ENCODE results near the gene MRPL21. TPM values are rescaled to one million over a fixed set of nuclear protein-coding genes. Genes with fewer than 3 reads are reported as not detected.
A peak's percentile ranks its signal among the peaks of the same experiment; 100 is the strongest.

The MRPL21 gene
- total RNA-seq, 2 experiments from 2014 or later, result 56.8 to 61.8 TPM

GRCh38 chr11:68845351-68846002 lies 58.2 kb downstream of the MRPL21 start:
- DNase-seq, result no peak
- no peaks in the 10 kb centered on the region for H3K9me3 Mint-ChIP-seq
- POLR2A ChIA-PET, result interaction anchor here (0.7 kb wide), 1 partner anchor 59 kb away, joined by 3 read pairs; no protein-coding TSS in a partner anchor

GRCh38 chr11:68844801-68845200 lies 58.8 kb downstream of the MRPL21 start:
- Mint-ChIP-seq H3K4me3 (no peak overlapping the region), H3K27me3 (peaks cover 5% of the 10 kb centered on the region), H3K4me1 (peaks cover 32% of the 10 kb centered on the region), H3K27ac (no peak overlapping the region), H3K9me3 (no peaks in the 10 kb centered on the region), H3K36me3 (ENCODE audit: low read depth) (no peaks in the 10 kb centered on the region)
- no peak for DNase-seq
- ChIA-PET POLR2A (interaction anchor here (0.6 kb wide), 1 partner anchor 384 kb away, joined by 4 read pairs; the partner anchor contains the start of gene PPP6R3), CTCF (interaction anchor here (0.8 to 1.2 kb wide), 5 partner anchors 8 to 204 kb away, joined by 3 to 4 read pairs (median 3); partner anchors contain the start of gene TPCN2)

More at GRCh38 chr11:68845351-68846002, 58.2 kb downstream of the MRPL21 start:
- CTCF ChIA-PET, result interaction anchor here (0.8 to 0.9 kb wide), 3 partner anchors 9 to 19 kb away, joined by 3 to 4 read pairs (median 3); no protein-coding TSS in a partner anchor
- Mint-ChIP-seq H3K27ac (peak overlapping the region; percentile 19), H3K4me3 (no peak overlapping the region), H3K27me3 (peaks cover 7% of the 10 kb centered on the region), H3K4me1 (peaks cover 25% of the 10 kb centered on the region), H3K36me3 (ENCODE audit: low read depth) (no peaks in the 10 kb centered on the region)

GRCh38 chr11:68844376-68844775 lies 59.3 kb downstream of the MRPL21 start:
- ChIA-PET POLR2A (interaction anchor here (0.6 to 0.7 kb wide), 2 partner anchors 27 to 384 kb away, joined by 3 to 4 read pairs; partner anchors contain the start of gene PPP6R3), CTCF (interaction anchor here (1.0 to 1.6 kb wide), 4 partner anchors 8 to 204 kb away, joined by 3 to 6 read pairs (median 3); partner anchors contain the start of gene TPCN2)
- Mint-ChIP-seq H3K27ac (peak overlapping the region; percentile 72), H3K36me3 (ENCODE audit: low read depth) (no peaks in the 10 kb centered on the region), H3K4me3 (peak overlapping the region; percentile 87), H3K27me3 (peaks cover 5% of the 10 kb centered on the region), H3K9me3 (no peaks in the 10 kb centered on the region), H3K4me1 (peaks cover 36% of the 10 kb centered on the region)
- no peak for DNase-seq

- no peaks in the 10 kb centered on the region for H3K9me3 Mint-ChIP-seq
- peak overlapping the region; percentile 97 for H3K27ac Mint-ChIP-seq
- peak; percentile 69 for DNase-seq
- H3K4me3 Mint-ChIP-seq, result peak overlapping the region; percentile 87
- H3K27me3 Mint-ChIP-seq, result peaks cover 5% of the 10 kb centered on the region
- ChIA-PET CTCF (interaction anchor here (0.6 to 2.0 kb wide), 7 partner anchors 9 to 385 kb away, joined by 3 to 9 read pairs (median 3); partner anchors contain the start of gene TPCN2), POLR2A (interaction anchor here (0.7 kb wide), 1 partner anchor 26 kb away, joined by 3 read pairs; no protein-coding TSS in a partner anchor)
- H3K4me1 Mint-ChIP-seq, result peaks cover 39% of the 10 kb centered on the region
- H3K36me3 Mint-ChIP-seq (ENCODE audit: low read depth), result no peaks in the 10 kb centered on the region
These were observed 59.8 kb downstream of the MRPL21 start for GRCh38 chr11:68843703-68844312.

GRCh38 chr11:68843052-68843561 lies 60.5 kb downstream of the MRPL21 start:
- peak; percentile 79 for DNase-seq
- Mint-ChIP-seq H3K27ac (peak overlapping the region; percentile 97), H3K4me3 (peak overlapping the region; percentile 87), H3K36me3 (ENCODE audit: low read depth) (peaks cover under 1% of the 10 kb centered on the region), H3K9me3 (no peaks in the 10 kb centered on the region), H3K27me3 (peaks cover 2% of the 10 kb centered on the region), H3K4me1 (peaks cover 45% of the 10 kb centered on the region)
- ChIA-PET CTCF (interaction anchor here (0.6 to 2.0 kb wide), 8 partner anchors 9 to 384 kb away, joined by 3 to 9 read pairs (median 4); no protein-coding TSS in a partner anchor), POLR2A (no interaction called here)

- Mint-ChIP-seq H3K9me3 (no peaks in the 10 kb centered on the region), H3K4me1 (peaks cover 51% of the 10 kb centered on the region), H3K36me3 (ENCODE audit: low read depth) (peaks cover 4% of the 10 kb centered on the region), H3K27ac (peak overlapping the region; percentile 97), H3K4me3 (peak overlapping the region; percentile 87), H3K27me3 (no peaks in the 10 kb centered on the region)
- no peak for DNase-seq
- POLR2A ChIA-PET, result no interaction called here
- CTCF ChIA-PET, result interaction anchor here (0.6 to 2.0 kb wide), 7 partner anchors 10 to 1152 kb away, joined by 3 to 9 read pairs (median 4); no protein-coding TSS in a partner anchor
These were observed 61.1 kb downstream of the MRPL21 start for GRCh38 chr11:68842427-68843051.

GRCh38 chr11:68841718-68842426 lies 61.8 kb downstream of the MRPL21 start, which contains the start of gene CPT1A:
Gene CPT1A, minus strand, starts transcription at chr11:68841916. Its CDS starts 26,442 bp downstream, at chr11:68815474.
- POLR2A ChIA-PET, result interaction anchor here (0.6 kb wide), 1 partner anchor 13 kb away, joined by 3 read pairs; no protein-coding TSS in a partner anchor
- peak within 1 kb of the TSS; percentile 97 for H3K27ac Mint-ChIP-seq
- peak within 1 kb of the TSS; percentile 87 for H3K4me3 Mint-ChIP-seq
- H3K9me3 Mint-ChIP-seq, result no peaks in the 10 kb centered on the region
- H3K36me3 Mint-ChIP-seq (ENCODE audit: low read depth), result peaks cover 4% of the 10 kb centered on the region
- no peaks in the 10 kb centered on the region for H3K27me3 Mint-ChIP-seq
- CTCF ChIA-PET, result interaction anchor here (0.6 to 2.0 kb wide), 5 partner anchors 17 to 1152 kb away, joined by 3 to 9 read pairs (median 3); no protein-coding TSS in a partner anchor
- H3K4me1 Mint-ChIP-seq, result peaks cover 57% of the 10 kb centered on the region
- DNase-seq, result peak; percentile 73

Other genes with a start within 250 kb of the MRPL21 start
- not detected for gene GAL, start 219.3 kb downstream of the MRPL21 start, total RNA-seq
- gene TESMIN, start 152.3 kb downstream of the MRPL21 start, total RNA-seq, result 1 to 10 TPM; 7.8 to 8.1 TPM
- 10 to 100 TPM; 66.3 to 69.9 TPM for gene CPT1A, start 61.9 kb downstream of the MRPL21 start, total RNA-seq
- gene IGHMBP2, start 59 bp upstream of the MRPL21 start, total RNA-seq, result 10 to 100 TPM; 23.9 to 28.3 TPM
- not detected for gene MRGPRD, start 77.2 kb upstream of the MRPL21 start, total RNA-seq
- gene MRGPRF, start 109.4 kb upstream of the MRPL21 start, total RNA-seq, result not detected
- 10 to 100 TPM; 18.0 to 22.1 TPM for gene TPCN2, start 145.1 kb upstream of the MRPL21 start, total RNA-seq